Keratinocyte (primary cell): ENCODE data around the gene NPAS3.

Source experiments
- CTCF ChIP-seq, 3 experiments: IDR thresholded peaks in 1 of 3; conservative IDR thresholded peaks in 1 of 3; optimal IDR thresholded peaks in 1 of 3; 2 replicates in 2 of 3; 3 replicates in 1 of 3; pipeline versions ENCODE3 to v1.5.1; 2011; ENCODE audit warnings: low read length in 3 of 3, mild to moderate bottlenecking in 3 of 3, moderate library complexity in 2 of 3, control low read depth in 1 of 3, inconsistent platforms in 1 of 3; ENCODE audit not compliant: insufficient read depth in 2 of 3; ENCODE audit errors: extremely low read depth in 1 of 3
- EZH2 ChIP-seq: IDR thresholded peaks from one replicate; pipeline ENCODE4 v1.6.1; 2012; ENCODE audit warnings: inconsistent platforms, mild to moderate bottlenecking, low read length, moderate library complexity

GRCh38 chr14:33375196-33375595 lies 436.5 kb downstream of the NPAS3 start:
- TF ChIP-seq CTCF (optimal IDR thresholded peaks at IDR 0.05 in 1 of 3, IDR thresholded peaks at IDR 0.05 in 1 of 3, conservative IDR thresholded peaks at IDR 0.05 in 1 of 3; ENCODE audit: extremely low read depth in 1 of 3, insufficient read depth in 2 of 3, low read length in 3 of 3) (no peak), EZH2 (no peak)
